ENCODE results near the gene TEX264.
A peak's percentile ranks its signal among the peaks of the same experiment; 100 is the strongest.
"Not testable (repeated sequence)": the region's sequence is repeated elsewhere in the genome, so short reads cannot be mapped to it uniquely, and the experiment has no call there.

The TEX264 gene

GRCh38 chr3:51670823-51671733 lies at the start of gene TEX264:
TEX264 (plus strand) TSS chr3:51671252; CDS start chr3:51674305, 3,053 bp downstream.
- DNase-seq, result peak; percentile 88

GRCh38 chr3:51622413-51622812 lies 48.6 kb upstream of the TEX264 start:
- no peak for DNase-seq

- no peak for DNase-seq
Measured at GRCh38 chr3:51622868-51623267, 48.2 kb upstream of the TEX264 start.

- no peak for DNase-seq
Measured at GRCh38 chr3:51630513-51630912, 40.5 kb upstream of the TEX264 start.

- no peak for DNase-seq
Measured at GRCh38 chr3:51637144-51637940, 33.7 kb upstream of the TEX264 start.

- DNase-seq, result no peak
Measured at GRCh38 chr3:51637941-51638471, 33.0 kb upstream of the TEX264 start.

- DNase-seq, result no peak
Measured at GRCh38 chr3:51642462-51642861, 28.6 kb upstream of the TEX264 start.

GRCh38 chr3:51646091-51646490 lies 25.0 kb upstream of the TEX264 start:
- DNase-seq, result no peak

GRCh38 chr3:51652103-51652502 lies 18.9 kb upstream of the TEX264 start:
- not testable (repeated sequence) for DNase-seq

- not testable (repeated sequence) for DNase-seq
Measured at GRCh38 chr3:51653409-51653808, 17.6 kb upstream of the TEX264 start.

- DNase-seq, result no peak
Measured at GRCh38 chr3:51657234-51657633, 13.8 kb upstream of the TEX264 start.

GRCh38 chr3:51659942-51660341 lies 11.1 kb upstream of the TEX264 start:
- DNase-seq, result no peak

GRCh38 chr3:51662456-51662855 lies 8.6 kb upstream of the TEX264 start:
- DNase-seq, result no peak

GRCh38 chr3:51668756-51669155 lies 2.3 kb upstream of the TEX264 start:
- DNase-seq, result no peak

- DNase-seq, result peak; percentile 73
Measured at GRCh38 chr3:51669241-51670052, 1.6 kb upstream of the TEX264 start.

GRCh38 chr3:51670053-51670822 lies 814 bp upstream of the TEX264 start:
- no peak for DNase-seq

GRCh38 chr3:51671734-51672475 lies 853 bp downstream of the TEX264 start:
- DNase-seq, result peak; percentile 57

GRCh38 chr3:51673181-51673801 lies 2.2 kb downstream of the TEX264 start:
- DNase-seq, result no peak

GRCh38 chr3:51673802-51674654 lies 3.0 kb downstream of the TEX264 start:
- DNase-seq, result no peak

- peak; percentile 27 for DNase-seq
Measured at GRCh38 chr3:51675201-51675611, 4.2 kb downstream of the TEX264 start.
